Left hindlimb (tissue), 1 donor: ENCODE results near the gene GTF2F2.

ENCODE experiments used
- DNase-seq: peaks from one replicate; pipeline ENCODE4 v3.0.0-alpha.2; 2018

Gene GTF2F2

DNA sequence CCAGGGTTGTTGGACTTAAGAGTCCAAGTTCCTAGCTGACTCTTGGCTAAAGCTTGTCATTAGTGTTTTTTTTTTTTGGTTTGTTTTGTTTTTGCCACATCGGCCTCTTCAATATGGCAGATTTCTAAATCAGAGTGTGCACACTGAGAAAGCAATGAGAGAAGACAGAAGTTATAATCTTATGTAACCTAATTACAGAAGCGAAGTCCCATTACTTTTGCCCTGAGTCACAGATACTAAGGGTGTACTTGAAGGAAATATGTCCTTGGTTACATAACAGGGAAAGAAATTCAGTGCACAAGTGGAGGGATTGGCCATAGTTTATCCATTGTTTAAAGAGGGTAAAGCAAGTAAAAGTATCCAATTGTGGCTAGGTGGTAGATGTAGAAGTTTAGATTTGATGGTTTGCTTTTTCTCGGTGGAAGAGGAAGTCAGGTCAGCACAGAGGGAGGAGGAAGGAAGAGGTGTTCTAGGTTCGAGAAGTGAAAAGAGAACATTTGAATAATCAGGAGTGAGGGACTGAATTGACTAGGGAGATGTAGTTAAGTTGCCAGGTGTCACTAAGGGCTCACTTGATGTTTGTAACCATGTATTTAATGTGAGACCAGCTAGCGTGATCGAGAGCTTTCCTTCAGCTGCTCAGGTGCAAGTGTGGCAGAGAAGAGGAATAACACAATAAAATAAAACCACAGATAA, 12.2 kb downstream of the GTF2F2 start:
- DNase-seq = no peak

GRCh38 chr13:45133396-45134118, 13.2 kb downstream of the GTF2F2 start:
- DNase-seq = no peak

DNA sequence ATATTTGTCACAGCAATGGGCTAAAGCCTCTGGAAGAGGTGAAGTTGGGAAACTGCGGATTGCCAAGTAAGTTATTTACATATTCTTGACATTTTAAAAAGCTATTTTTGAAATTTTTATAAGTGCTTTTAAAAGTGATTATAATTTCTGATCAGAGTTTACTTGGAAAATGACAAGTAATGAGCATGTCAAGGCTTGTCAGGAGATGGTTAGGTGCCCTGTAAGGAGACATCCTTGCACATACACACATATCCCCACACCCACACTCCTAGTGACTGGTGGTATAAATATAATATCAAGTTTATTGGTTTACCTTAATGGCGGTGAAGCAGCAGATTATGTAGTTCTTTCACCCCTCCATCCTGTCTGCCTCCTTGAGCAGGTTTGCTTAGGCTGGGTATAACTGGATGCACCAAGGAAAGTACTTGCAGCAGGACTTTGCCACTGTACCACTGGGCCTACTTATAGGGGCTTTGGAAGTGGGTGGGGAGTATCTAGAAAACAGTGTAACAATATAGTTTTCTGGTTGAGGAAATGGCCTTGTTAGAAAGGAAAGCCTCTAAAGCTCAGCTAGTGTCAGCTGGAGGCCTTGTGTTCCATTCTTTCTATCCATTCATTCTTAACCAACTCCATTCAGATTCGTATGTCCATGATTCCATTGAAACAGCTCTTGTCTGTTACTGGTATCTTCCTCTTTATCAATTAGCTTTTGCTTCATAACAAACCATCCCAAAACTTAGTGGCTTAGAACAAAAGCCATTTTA, 16.6 kb downstream of the GTF2F2 start:
- no peak for DNase-seq

- DNase-seq = no peak
These were observed 17.2 kb downstream of the GTF2F2 start for GRCh38 chr13:45137526-45137925.

DNA sequence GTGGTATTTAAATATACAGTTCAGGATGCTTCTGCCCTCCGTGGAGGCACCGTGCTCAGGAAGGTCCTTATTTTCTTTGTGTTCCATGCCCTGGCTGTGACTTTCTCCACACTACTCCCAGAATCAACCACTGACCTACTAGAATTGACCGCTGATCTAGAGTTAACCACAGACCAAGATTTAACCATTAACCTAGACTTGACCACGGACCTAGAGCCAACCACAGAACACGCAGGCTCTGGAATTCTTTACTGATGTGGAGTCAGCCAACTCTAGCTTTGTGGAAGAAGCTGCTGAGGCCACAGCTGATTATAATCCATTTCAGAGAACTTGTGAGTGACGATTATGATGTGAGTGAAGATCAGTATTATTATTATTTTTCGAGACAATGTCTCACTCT, 18.0 kb downstream of the GTF2F2 start:
- DNase-seq = no peak

DNA sequence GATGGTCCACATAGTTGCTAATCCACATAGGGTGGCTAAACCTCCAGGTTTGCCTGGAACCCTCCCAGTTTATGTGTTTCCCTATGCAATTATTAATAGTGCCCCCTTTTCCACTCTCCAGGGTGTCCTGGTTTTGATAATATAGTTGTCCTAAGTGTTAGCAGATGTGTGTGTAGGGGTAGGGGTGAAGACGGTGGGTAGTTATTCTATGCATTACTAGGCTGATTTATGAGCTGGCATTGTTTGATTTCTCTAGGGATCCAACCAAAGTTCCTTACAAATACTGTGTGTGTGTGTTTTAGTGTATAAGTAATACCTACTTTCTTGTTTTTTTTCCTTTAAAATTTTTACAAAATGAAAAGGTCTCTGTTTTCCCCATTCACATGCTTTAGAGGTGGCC, 21.1 kb downstream of the GTF2F2 start:
- no peak for DNase-seq

GRCh38 chr13:45142440-45143345, 22.4 kb downstream of the GTF2F2 start:
- no peak for DNase-seq

- no peak for DNase-seq
These were observed 23.0 kb downstream of the GTF2F2 start for GRCh38 chr13:45143346-45143751.

- DNase-seq = no peak
These were observed 29.7 kb downstream of the GTF2F2 start for GRCh38 chr13:45149964-45150363.

DNA sequence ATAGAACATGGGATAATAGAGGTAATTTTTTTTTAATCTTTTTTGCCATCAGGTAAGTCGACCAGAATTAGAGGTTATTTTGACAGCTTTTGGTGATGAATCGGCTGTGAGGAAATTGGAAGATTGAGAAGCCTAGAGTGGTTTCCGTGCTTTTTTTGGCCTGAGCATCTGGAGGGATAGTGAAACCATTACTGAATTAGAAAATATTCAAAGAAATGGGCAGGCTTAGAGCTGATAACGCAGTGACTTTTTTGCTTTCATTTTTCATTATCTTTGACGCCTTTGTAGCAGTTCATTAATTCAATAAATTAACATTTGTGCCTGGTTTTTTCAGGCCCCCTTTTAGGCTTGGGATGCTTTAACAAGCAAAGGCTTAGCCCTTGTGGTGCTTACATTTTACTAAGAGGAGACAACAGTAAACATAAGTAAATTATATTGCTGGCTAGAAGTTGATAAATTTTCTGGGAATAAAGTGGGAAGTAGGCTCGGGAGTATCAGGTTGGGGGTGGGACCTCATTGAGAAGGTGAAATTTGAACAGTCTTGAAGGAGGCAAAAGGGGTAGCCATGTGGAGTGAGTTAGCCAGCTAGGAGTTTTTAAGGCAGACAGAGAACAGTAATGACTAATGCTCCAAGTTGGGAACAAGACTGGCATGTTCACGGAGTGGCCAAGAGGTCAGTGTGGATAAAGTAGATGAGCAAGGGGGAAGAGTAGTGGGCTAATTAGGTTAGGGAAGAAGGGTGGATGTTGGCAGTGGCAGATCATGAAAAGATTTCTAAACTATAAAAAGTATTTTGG, 36.5 kb downstream of the GTF2F2 start:
- DNase-seq = no peak

DNA sequence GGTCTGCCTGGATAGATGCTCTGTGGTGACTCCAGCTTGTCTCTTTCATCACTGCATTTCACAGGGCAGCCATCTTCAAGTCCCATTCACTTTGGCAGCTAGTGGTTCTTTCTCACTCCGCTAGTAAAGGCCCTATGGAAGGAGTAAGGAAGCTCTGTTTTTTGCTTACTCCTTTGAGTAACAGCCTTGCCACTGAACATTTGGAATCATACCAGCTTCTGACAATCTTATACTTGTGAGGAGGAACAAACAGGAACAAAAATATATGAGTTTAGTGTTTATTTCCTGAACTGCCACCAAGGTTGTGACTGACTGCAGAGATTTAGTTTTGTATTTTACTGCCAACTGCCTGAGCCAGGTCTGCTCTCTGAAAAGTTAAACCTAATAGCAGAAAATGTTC, 41.9 kb downstream of the GTF2F2 start:
- DNase-seq = no peak

DNA sequence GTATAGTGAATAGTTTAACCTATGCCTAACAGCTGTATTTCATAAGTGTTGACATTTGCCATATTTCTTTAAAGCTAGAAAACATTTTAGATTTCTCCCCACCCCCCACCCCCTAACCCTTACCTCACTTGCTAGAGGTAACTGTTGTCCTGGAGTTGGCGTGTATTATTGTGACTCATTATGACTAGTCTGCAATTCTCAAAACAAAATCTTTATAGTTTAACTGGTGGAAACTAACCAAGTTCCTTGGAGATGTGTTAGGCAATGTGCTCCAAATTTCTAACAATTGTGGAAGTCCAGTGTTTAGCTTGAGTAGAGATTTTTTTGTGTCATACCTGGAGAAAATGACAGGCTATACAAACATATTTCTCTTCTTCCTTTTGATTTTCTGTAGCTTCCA, 42.5 kb downstream of the GTF2F2 start:
- DNase-seq = no peak

DNA sequence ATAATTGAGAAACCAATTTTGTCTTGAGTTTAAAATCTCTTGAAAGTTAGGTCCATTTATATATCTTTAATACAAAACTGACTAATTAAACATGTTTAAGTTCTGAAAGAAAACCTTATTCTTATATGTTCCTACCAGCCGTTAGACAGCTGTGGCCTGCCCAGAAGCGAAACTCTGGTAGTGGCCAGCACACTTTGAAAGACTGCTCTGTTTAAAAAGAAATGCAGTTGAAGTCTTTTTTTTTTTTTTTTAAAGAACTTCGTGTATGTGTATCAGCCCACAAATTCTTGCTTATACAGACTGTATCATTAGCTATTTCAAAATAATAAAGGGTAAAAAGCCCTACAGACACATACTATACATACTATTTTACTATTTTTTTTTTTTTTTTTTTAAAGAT, 46.5 kb downstream of the GTF2F2 start:
- DNase-seq = no peak

- DNase-seq = no peak
These were observed 47.6 kb downstream of the GTF2F2 start for GRCh38 chr13:45167611-45168554.

DNA sequence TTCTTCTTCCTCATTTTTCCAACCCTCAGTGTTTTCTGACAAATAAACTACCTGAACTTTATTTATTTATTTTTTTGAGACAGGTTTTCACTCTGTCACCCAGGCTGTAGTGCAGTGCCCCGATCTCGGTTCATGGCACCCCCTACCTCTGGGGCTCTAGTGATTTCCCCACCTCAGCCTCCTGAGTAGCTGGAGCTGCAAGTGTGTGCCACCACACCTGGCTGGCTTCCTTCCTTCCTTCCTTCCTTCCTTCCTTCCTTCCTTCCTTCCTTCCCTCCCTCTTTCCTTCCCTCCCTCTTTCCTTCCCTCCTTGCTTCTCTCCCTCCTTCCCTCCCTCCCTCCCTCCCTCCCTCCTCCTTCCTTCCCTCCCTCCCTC, 48.2 kb downstream of the GTF2F2 start:
- no peak for DNase-seq

DNA sequence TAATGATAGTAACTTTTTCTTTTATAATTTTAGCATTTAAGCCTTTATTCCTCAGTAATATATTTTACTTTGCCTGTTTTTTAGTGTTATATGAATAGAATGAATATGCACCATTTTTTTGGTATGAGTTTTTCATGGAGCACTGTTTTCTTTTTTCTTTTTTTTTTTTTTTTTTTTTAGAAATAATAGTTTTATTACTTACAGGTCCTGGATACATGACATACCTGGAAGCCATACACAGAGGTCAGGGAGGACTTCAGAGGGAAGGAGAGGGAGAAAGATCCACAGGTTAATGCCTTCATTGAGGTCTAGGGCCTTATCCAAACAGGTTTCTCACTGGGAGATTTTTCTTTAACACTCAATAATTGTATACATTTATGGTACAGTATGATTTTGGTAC, 54.2 kb downstream of the GTF2F2 start:
- DNase-seq = no peak

DNA sequence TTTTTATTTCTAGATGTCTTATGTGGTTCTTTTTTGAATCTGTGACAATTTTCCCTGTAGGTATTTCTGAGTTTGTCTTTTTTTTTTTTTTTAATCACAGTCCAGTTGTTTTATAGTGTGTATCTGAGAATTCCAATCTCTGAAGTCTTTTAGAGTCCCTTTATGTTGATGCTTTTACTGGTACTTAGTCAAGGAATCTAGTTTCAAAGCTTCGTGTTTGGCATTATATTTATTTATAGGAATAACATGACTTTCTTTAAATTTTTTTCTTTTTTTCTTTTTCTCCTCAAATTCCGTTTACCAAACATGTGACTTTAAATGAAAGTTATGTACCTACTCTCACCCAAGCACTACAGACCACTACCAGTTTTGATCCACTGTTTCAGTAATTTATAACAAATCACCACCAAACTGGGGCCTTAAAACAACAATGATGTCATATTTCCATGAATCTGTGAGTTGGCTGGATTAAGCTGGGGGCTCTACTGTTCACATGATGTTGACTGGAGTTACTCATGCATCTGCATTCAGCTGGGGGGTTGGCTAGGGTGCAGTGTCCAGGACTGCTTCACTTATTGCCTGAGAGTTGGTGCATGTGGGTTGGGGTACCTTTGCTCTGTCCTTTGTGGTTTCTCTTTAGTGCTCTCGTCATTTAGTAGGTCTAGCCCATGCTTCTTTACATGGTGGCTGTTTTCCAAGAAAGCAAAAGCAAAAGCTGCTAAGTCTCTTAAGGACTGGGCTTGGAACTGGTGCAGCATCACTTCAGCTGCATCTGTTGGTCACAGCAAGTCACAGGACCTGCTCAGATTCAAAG, 58.2 kb downstream of the GTF2F2 start:
- peak; percentile 50 for DNase-seq

DNA sequence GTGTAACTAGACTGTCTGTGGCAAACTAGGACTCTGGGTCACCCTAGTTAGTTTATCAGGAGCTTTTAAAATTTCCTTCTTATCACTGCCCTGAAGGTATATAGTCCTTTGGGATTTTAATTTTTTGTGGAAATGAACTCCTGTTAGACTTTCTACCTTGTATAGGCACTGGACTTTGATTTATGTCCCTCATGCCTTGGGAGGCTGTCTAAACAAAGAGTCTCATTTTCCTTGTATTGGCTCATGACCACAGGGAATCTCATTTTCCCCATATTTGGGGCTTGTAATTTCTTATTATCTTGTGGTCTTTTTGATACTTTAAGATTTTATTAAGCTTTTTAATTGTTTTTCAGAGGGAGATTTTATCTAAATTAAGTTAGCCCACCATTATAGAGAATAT, 59.1 kb downstream of the GTF2F2 start:
- DNase-seq = no peak

DNA sequence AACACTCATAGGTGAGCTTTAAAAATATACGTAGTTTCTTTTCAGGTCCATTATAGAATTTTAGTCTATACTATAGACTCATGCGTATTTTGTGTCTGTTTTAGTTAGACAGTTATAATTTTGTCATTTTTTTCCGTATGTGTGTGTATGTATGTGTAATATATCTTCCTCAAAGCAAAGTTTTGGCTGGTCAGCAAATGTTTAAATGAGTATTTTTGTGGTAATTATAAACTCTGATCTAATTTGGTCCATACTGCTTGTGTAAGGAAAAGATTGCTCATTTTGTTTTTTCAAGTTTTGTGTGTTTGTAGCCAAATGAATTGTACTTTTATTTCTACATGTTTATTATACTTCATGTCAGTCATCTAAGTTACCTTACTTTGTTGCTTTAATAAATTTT, 60.0 kb downstream of the GTF2F2 start:
- DNase-seq = no peak
